Inferior parietal cortex (tissue), 1 donor: Measurements from ENCODE around the gene HLA-DRA.
A peak's percentile ranks its signal among the peaks of the same experiment; 100 is the strongest.
"Not testable (repeated sequence)": the region's sequence is repeated elsewhere in the genome, so short reads cannot be mapped to it uniquely, and the experiment has no call there.

Experiments
- DNase-seq: peaks from one replicate; pipeline ENCODE4 v3.0.0-alpha.2; 2016; ENCODE audit errors: extremely low spot score

The HLA-DRA gene

GRCh38 chr6:32431142-32431541 is 8.5 kb upstream of the HLA-DRA start:
- DNase-seq: no peak

- peak; percentile 49 for DNase-seq
Observed at GRCh38 chr6:32432050-32432450, 7.6 kb upstream of the HLA-DRA start.

GRCh38 chr6:32433950-32434349 is 5.7 kb upstream of the HLA-DRA start:
- not testable (repeated sequence) for DNase-seq

GRCh38 chr6:32436186-32436585 is 3.5 kb upstream of the HLA-DRA start:
- no peak for DNase-seq

- DNase-seq: peak; percentile 20
Observed at GRCh38 chr6:32436995-32437836, 2.5 kb upstream of the HLA-DRA start.

GRCh38 chr6:32439139-32439538 is 548 bp upstream of the HLA-DRA start:
- DNase-seq: no peak

GRCh38 chr6:32442243-32442667 is 2.6 kb downstream of the HLA-DRA start:
- DNase-seq: no peak

GRCh38 chr6:32442977-32443552 is 3.4 kb downstream of the HLA-DRA start:
- DNase-seq: no peak

- no peak for DNase-seq
Observed at GRCh38 chr6:32444433-32444832, 4.7 kb downstream of the HLA-DRA start.

GRCh38 chr6:32445321-32445854 is 5.7 kb downstream of the HLA-DRA start:
- no peak for DNase-seq

- no peak for DNase-seq
Observed at GRCh38 chr6:32447932-32448331, 8.2 kb downstream of the HLA-DRA start.

- no peak for DNase-seq
Observed at GRCh38 chr6:32449088-32449736, 9.5 kb downstream of the HLA-DRA start.

GRCh38 chr6:32457054-32457453 is 17.4 kb downstream of the HLA-DRA start:
- DNase-seq: no peak

- DNase-seq: no peak
Observed at GRCh38 chr6:32459781-32460424, 20.2 kb downstream of the HLA-DRA start.

- no peak for DNase-seq
Observed at GRCh38 chr6:32460528-32460927, 20.8 kb downstream of the HLA-DRA start.

- DNase-seq: no peak
Observed at GRCh38 chr6:32461493-32461892, 21.8 kb downstream of the HLA-DRA start.

GRCh38 chr6:32462609-32463008 is 22.9 kb downstream of the HLA-DRA start:
- DNase-seq: no peak

- not testable (repeated sequence) for DNase-seq
Observed at GRCh38 chr6:32467743-32468503, 28.2 kb downstream of the HLA-DRA start.

GRCh38 chr6:32472781-32473375 is 33.2 kb downstream of the HLA-DRA start:
- DNase-seq: no peak

- DNase-seq: peak; percentile 2
Observed at GRCh38 chr6:32473376-32474348, 34.0 kb downstream of the HLA-DRA start.
